Peyer's patch (tissue), 4 donors: Measurements from ENCODE around the gene ATP6V1G3.

ENCODE experiments used
- CTCF ChIP-seq, 6 experiments: fragments of 450-650 bp in 4 of 6; fragments of 200-600 bp in 2 of 6; sonication (generic) in 1 of 6; IDR thresholded peaks; one replicate each; pipeline ENCODE4 v1.5.1; 2017 to 2019; ENCODE audit warnings: antibody characterized with exemption in 6 of 6, mild to moderate bottlenecking in 3 of 6, moderate library complexity in 1 of 6
- POLR2A ChIP-seq, 2 donors: fragments of 450-650 bp; IDR thresholded peaks; one replicate each; pipeline ENCODE4 v1.5.1; 2017; ENCODE audit warnings: antibody characterized with exemption in 2 of 2, mild to moderate bottlenecking in 2 of 2, moderate library complexity in 2 of 2

- TF ChIP-seq CTCF (IDR thresholded peaks at IDR 0.05): no peak
- no peak for TF ChIP-seq POLR2A (IDR thresholded peaks at IDR 0.05)
Observed at GRCh38 chr1:198559362-198559761, 18.9 kb upstream of the ATP6V1G3 start.
